ENCODE results near the gene CER1. TPM values are rescaled to one million over a fixed set of nuclear protein-coding genes. Genes with fewer than 3 reads are reported as not detected.
A peak's percentile ranks its signal among the peaks of the same experiment; 100 is the strongest.

CER1 gene
- total RNA-seq, 1 donor from 2014 or later: 0.78 TPM

DNA sequence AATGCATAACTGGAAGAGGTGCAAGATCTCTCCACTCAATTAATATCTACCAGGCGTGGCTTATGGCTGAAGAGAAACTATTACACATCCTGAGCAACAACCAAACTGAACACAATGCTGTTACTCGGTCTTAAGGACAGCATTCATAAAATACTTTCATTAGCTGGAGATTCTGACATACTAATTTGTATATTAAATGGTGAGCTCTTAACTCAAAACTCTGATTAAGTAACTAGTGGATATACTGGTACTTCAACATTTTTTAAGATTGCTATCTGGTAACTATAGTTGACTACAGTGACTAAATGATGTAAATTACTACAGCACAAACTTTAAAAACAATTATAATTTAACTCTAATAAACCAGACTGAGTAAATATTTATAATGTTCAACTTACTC lies 45.1 kb downstream of the CER1 start:
- H3K9me3 Mint-ChIP-seq: no peaks in the 10 kb centered on the region
- peak overlapping the region; percentile 8 for H3K27ac Mint-ChIP-seq
- TF ChIP-seq CTCF (IDR thresholded peaks at IDR 0.05; ENCODE audit: unreplicated experiment): no peak
- DNase-seq (ENCODE audit: low spot score in 2 of 2, unreplicated experiment in 2 of 2): no peak
- H3K36me3 Mint-ChIP-seq: peaks cover 20% of the 10 kb centered on the region
- no peak overlapping the region for H3K4me3 Mint-ChIP-seq
- H3K27me3 Mint-ChIP-seq (ENCODE audit: low read depth): no peaks in the 10 kb centered on the region
- peaks cover 27% of the 10 kb centered on the region for H3K4me1 Mint-ChIP-seq

- no peaks in the 10 kb centered on the region for H3K27me3 Mint-ChIP-seq (ENCODE audit: low read depth)
- no peak overlapping the region for H3K27ac Mint-ChIP-seq
- DNase-seq (ENCODE audit: low spot score in 2 of 2, unreplicated experiment in 2 of 2): no peak
- H3K9me3 Mint-ChIP-seq: no peaks in the 10 kb centered on the region
- H3K4me3 Mint-ChIP-seq: no peak overlapping the region
- H3K4me1 Mint-ChIP-seq: peaks cover 27% of the 10 kb centered on the region
- H3K36me3 Mint-ChIP-seq: peaks cover 10% of the 10 kb centered on the region
- TF ChIP-seq CTCF (IDR thresholded peaks at IDR 0.05; ENCODE audit: unreplicated experiment): no peak
Observed at GRCh38 chr9:14674630-14675029, 47.9 kb downstream of the CER1 start.

DNA sequence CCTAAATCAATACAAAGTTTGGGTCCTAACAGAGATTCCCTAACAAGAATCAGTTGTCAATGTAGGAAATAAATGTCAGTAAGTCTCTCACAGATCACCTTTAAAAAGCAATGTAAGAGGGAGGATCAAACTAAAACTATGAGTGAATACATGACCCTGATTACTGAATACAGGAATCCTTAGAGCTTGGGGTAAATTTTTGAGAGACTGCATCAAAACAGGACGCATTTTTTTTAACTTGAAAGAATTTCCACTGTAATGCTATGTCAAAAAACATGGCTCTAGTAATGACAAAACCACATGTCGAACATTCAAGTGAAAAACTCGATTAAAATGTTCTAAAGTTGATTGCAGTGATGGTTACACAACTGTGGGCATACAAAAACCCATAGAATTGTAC lies 51.2 kb downstream of the CER1 start:
- H3K4me3 Mint-ChIP-seq: no peak overlapping the region
- TF ChIP-seq CTCF (IDR thresholded peaks at IDR 0.05; ENCODE audit: unreplicated experiment): no peak
- no peaks in the 10 kb centered on the region for H3K27me3 Mint-ChIP-seq (ENCODE audit: low read depth)
- peaks cover 8% of the 10 kb centered on the region for H3K36me3 Mint-ChIP-seq
- no peak overlapping the region for H3K27ac Mint-ChIP-seq
- no peaks in the 10 kb centered on the region for H3K9me3 Mint-ChIP-seq
- no peak for DNase-seq (ENCODE audit: low spot score in 2 of 2, unreplicated experiment in 2 of 2)
- peaks cover 7% of the 10 kb centered on the region for H3K4me1 Mint-ChIP-seq

- Mint-ChIP-seq H3K27me3 (ENCODE audit: low read depth) (no peaks in the 10 kb centered on the region), H3K36me3 (peaks cover 8% of the 10 kb centered on the region), H3K4me1 (peaks cover 3% of the 10 kb centered on the region), H3K9me3 (no peaks in the 10 kb centered on the region), H3K4me3 (no peak overlapping the region), H3K27ac (no peak overlapping the region)
- TF ChIP-seq CTCF (IDR thresholded peaks at IDR 0.05; ENCODE audit: unreplicated experiment): no peak
- DNase-seq (ENCODE audit: low spot score in 2 of 2, unreplicated experiment in 2 of 2): no peak
Observed at GRCh38 chr9:14670718-14671117, 51.8 kb downstream of the CER1 start.

Other genes starting within 250 kb of the CER1 start
- 18.5 to 22.4 TPM (median 18.6 TPM) in 3 replicates for gene ZDHHC21, start 29.3 kb downstream of the CER1 start, total RNA-seq
- 60.5 to 71.4 TPM (median 62.9 TPM) in 3 replicates for gene FREM1, start 187.7 kb upstream of the CER1 start, total RNA-seq

All from mesothelial cell of epicardium (in vitro differentiated cells).